AG09309 (cell line): Measurements from ENCODE around the gene SETD4.
A peak's percentile ranks its signal among the peaks of the same experiment; 100 is the strongest.

Experiments
- DNase-seq: peaks from one replicate; pipeline ENCODE4 v3.0.0-alpha.2; 2010; ENCODE audit warnings: low read depth
- H3K4me3 ChIP-seq: 2 replicates; pipeline ENCODE4 v1.5.1; 2011; ENCODE audit warnings: mild to moderate bottlenecking, low read depth, low read length, moderate library complexity; ENCODE audit not compliant: control insufficient read depth
- TF ChIP-seq, protein P1 (sequence below): IDR thresholded peaks from 2 replicates; pipeline ENCODE4 v1.5.1; 2011; ENCODE audit warnings: mild to moderate bottlenecking, low read depth, low read length, inconsistent platforms; ENCODE audit not compliant: insufficient read depth, control insufficient read depth; ENCODE audit errors: missing control alignments

SETD4 gene

DNA sequence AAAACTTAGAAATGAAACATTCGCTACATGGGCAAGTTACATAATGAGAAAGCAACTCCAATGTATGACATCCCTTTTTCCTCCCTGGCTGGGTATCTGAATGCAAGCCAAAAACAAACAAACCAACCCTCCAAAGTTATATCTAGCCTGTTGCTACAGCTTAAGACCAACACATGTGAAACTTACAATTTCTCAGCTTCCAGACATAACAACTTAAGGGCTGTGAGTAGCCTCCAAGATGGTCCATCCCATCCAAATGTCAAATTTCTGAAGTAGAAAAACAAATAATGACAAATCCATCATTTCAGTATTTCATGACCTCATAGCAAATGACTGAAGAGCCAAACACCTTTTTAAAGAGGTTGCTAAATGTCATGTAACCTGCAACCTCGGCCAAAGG lies 19.9 kb downstream of the SETD4 start:
- TF ChIP-seq, protein P1, sequence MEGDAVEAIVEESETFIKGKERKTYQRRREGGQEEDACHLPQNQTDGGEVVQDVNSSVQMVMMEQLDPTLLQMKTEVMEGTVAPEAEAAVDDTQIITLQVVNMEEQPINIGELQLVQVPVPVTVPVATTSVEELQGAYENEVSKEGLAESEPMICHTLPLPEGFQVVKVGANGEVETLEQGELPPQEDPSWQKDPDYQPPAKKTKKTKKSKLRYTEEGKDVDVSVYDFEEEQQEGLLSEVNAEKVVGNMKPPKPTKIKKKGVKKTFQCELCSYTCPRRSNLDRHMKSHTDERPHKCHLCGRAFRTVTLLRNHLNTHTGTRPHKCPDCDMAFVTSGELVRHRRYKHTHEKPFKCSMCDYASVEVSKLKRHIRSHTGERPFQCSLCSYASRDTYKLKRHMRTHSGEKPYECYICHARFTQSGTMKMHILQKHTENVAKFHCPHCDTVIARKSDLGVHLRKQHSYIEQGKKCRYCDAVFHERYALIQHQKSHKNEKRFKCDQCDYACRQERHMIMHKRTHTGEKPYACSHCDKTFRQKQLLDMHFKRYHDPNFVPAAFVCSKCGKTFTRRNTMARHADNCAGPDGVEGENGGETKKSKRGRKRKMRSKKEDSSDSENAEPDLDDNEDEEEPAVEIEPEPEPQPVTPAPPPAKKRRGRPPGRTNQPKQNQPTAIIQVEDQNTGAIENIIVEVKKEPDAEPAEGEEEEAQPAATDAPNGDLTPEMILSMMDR: no peak
- no peak for DNase-seq
- no peak overlapping the region for H3K4me3 ChIP-seq

DNA sequence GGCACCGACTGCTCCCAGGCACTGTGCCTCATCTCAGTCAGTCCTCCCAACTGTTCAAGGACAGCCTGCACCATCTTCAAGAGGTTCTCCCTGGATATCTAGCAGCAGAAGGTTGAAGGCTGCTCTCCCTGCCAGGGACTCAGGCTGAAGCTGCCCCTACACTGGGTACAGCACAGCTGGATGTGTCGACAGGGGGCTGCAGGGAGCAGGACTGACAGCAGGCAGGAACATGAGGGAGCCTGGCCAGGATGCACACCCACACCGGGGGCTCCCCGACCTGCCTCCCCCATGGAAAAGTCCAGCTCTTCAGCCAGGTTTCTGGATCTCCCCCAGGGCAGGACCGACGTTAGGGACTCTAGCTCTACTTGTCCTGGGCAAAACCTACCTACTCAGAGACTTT lies 20.5 kb downstream of the SETD4 start:
- TF ChIP-seq, protein P1: peak; percentile 4
- H3K4me3 ChIP-seq: no peak overlapping the region
- DNase-seq: no peak

DNA sequence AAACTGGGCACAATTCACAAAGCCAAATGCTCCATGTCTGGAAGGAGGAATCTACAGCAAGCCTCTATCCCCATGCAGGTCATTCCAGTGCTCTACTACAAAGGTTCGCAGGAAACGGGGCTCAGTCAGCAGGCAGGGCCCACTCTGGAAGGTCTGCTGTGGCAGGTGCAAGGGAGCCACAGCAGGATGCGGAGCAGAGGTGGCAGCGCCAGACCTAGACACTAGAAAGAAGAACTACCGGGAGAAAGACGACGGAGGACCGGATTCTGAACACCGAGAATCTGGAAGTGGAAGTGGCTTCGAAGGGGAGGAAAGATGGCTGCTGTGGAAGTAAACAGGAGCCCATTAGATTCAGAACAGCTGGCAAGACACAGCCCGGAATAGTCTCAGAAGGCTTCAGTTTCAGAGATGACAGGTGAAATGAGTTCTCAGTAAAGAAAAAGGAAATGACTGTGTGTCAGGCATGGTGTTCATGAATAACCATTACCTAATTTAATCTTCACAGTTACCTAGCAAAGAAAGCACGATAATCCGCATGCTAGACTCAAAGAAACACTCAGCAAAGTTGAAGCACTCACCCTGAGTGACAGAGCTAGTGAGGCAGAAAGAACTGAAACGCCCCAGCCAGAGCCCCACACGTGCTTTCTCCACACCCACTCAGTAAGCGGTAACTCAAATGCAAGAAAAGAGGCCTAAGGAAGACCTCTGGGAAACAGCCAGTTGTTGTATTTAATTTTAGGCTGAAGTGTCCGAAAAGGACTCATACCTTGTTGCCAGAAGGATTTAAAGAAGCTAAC lies 21.4 kb downstream of the SETD4 start:
- no peak overlapping the region for H3K4me3 ChIP-seq
- no peak for DNase-seq
- TF ChIP-seq, protein P1: no peak

DNA sequence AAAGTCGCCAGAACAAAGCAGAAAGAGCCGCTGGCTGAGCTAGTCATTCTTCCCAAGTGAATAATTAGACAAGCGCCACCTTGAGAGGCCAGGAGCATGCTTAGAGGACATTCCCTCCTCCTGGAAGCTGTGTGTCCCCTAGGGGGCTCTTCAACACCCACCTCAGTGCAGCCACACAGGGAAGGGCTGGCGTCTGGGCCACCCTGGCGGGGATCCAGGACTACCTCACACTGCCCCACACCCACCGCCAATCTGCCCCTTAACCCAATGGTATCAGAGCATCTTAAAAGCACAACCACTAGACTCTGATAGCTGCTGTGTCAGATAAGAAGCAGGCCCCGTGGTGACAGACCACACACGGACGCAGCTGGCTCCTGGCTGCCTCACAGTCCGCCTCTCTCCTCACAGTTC lies 24.9 kb downstream of the SETD4 start:
- TF ChIP-seq, protein P1: no peak
- no peak overlapping the region for H3K4me3 ChIP-seq
- no peak for DNase-seq

DNA sequence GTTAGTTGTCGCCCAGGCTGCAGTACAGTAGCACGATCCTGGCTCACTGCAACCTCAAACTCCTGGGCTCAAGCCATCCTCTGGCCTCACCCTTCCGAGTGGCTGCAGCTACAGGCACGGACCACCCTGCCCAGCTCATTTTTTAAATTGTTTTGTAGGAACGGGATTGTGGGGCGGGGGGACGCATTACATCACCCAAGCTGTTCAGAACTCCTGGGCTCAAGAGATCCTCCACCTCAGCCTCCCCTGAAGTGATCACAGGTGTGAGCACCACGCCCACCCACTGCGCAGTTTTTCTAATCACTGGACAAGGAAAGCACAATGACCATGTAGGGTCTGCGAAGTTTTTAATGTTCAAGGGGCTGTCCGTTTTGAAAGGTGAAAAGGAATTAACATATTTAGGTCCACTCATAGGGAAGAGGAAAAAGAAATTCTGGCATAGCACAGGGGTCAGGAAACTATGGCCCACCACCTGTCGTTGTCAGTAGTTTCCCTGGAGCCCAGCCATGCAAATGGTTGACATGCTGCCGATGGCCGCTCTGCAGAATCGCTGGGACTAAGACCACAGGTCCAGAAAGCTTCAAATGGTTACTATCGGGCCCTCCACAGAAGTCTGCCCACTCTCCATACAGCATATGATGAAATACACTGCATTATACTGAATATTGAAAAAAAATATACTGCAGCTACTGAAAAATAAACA lies 26.0 kb downstream of the SETD4 start:
- TF ChIP-seq, protein P1: no peak
- no peak for DNase-seq
- H3K4me3 ChIP-seq: no peak overlapping the region

DNA sequence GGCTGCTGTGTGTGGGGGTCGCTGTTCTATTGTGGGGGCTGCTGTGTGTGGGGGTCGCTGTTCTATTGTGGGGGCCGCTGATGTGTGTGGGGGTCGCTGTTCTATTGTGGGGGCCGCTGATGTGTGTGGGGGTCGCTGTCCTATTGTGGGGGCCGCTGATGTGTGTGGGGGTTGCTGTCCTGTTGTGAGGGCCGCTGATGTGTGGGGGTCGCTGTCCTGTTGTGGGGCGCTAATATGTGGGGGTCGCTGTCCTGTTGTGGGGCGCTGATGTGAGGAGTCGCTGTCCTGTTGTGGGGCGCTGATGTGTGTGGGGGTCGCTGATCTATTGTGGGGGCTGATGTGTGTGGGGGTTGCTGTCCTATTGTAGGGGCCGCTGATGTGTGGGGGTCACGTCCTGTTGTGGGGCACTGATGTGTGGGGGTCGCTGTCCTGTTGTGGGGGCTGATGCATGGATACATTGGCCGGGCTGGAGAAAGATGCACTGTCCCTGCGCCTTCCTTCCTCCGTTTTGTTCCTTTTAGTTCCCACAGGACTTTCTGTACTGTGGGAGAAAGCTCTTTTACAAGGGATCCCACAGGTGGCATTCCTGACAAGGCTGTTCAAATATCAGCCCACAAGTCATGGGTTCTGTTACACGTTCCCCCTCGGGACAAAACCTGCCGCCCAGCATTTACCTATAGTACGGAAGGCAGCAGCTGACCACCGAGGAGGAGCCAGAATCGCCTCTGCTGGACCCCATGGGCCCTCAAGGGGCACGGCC lies 27.5 kb downstream of the SETD4 start:
- TF ChIP-seq, protein P1: no peak
- H3K4me3 ChIP-seq: no peak overlapping the region
- DNase-seq: no peak
